IMR-90 (cell line): Measurements from ENCODE around the gene CUTC. TPM values are rescaled to one million over a fixed set of nuclear protein-coding genes. Genes with fewer than 3 reads are reported as not detected.

Experiments
- ATAC-seq: fragments of 200-7000 bp; cut with Tn5 transposase; 2 replicates; pipeline ENCODE4 v1.9.1; 2020; ENCODE audit warnings: low read depth, mild to moderate bottlenecking, moderate library complexity
- BruUV-seq: library from RNA; stranded (reverse); fragments of 400-500 nt; replicated peaks from 2 replicates; lab custom pipeline; 2021; lab: Mats Ljungman, UMichigan
- CTCF ChIA-PET: fragments of 300-600 bp; formaldehyde crosslinking; extraction: SDS; loops from one replicate; lab custom pipeline; 2021; ENCODE audit warnings: antibody characterized with exemption; lab: Yijun Ruan, JAX
- POLR2A ChIA-PET: fragments of 300-600 bp; sonication (Branson Sonifier 250); formaldehyde crosslinking; loops from one replicate; lab custom pipeline; 2022; ENCODE audit warnings: antibody characterized with exemption; ENCODE audit not compliant: unreplicated experiment; lab: Charles Lee
- DNase-seq: peaks from one replicate; pipeline ENCODE4 v3.0.0; 2013
- H2AFZ ChIP-seq: replicated peaks from 2 replicates; pipeline ENCODE3; 2013; ENCODE audit warnings: low read length, mild to moderate bottlenecking; ENCODE audit not compliant: poor library complexity
- H2AK5ac ChIP-seq: 2 replicates; pipeline ENCODE4 v1.6.1; 2013; ENCODE audit warnings: low read depth, low read length, inconsistent platforms
- H2AK9ac ChIP-seq: replicated peaks from 2 replicates; pipeline ENCODE3; 2013; ENCODE audit warnings: mild to moderate bottlenecking, low read depth, low read length, moderate library complexity; ENCODE audit not compliant: poor library complexity
- H2BK120ac ChIP-seq: 2 replicates; pipeline ENCODE4 v1.6.1; 2013; ENCODE audit warnings: low read depth, low read length, inconsistent platforms
- H2BK15ac ChIP-seq: 3 replicates; pipeline ENCODE4 v1.6.1; 2013; ENCODE audit warnings: low read depth, low read length, inconsistent platforms
- H2BK20ac ChIP-seq: 2 replicates; pipeline ENCODE4 v1.6.1; 2013; ENCODE audit warnings: low read depth, mild to moderate bottlenecking, inconsistent platforms, low read length, moderate library complexity
- H2BK5ac ChIP-seq: 2 replicates; pipeline ENCODE4 v1.6.1; 2013; ENCODE audit warnings: mild to moderate bottlenecking, low read depth, low read length, inconsistent platforms; ENCODE audit not compliant: poor library complexity, severe bottlenecking
- H3K14ac ChIP-seq: replicated peaks from 2 replicates; pipeline ENCODE4 v1.6.1; 2013; ENCODE audit warnings: low read depth, low read length, inconsistent platforms
- H3K18ac ChIP-seq: 2 replicates; pipeline ENCODE4 v1.6.1; 2013; ENCODE audit warnings: low read depth, low read length, control low read depth
- H3K23ac ChIP-seq: 2 replicates; pipeline ENCODE4 v1.6.1; 2013; ENCODE audit warnings: low read depth, low read length, inconsistent platforms
- H3K27ac ChIP-seq: 2 replicates; pipeline ENCODE4 v1.5.1; 2013; ENCODE audit warnings: mild to moderate bottlenecking, control low read depth, low read length; ENCODE audit not compliant: insufficient read depth
- H3K27me3 ChIP-seq: 2 replicates; pipeline ENCODE4 v1.6.1; 2013; ENCODE audit warnings: low read length; ENCODE audit not compliant: control insufficient read depth, insufficient read depth
- H3K36me3 ChIP-seq: 2 replicates; pipeline ENCODE4 v1.6.1; 2013; ENCODE audit warnings: low read length, mixed read lengths; ENCODE audit not compliant: control insufficient read depth, insufficient read depth
- H3K4ac ChIP-seq: 2 replicates; pipeline ENCODE4 v1.6.1; 2013; ENCODE audit warnings: low read depth, low read length, inconsistent platforms
- H3K4me1 ChIP-seq: 2 replicates; pipeline ENCODE4 v1.6.1; 2013; ENCODE audit warnings: low read length, mixed read lengths; ENCODE audit not compliant: control insufficient read depth, insufficient read depth
- H3K4me2 ChIP-seq: 2 replicates; pipeline ENCODE4 v1.6.1; 2013; ENCODE audit warnings: low read depth, mild to moderate bottlenecking, control low read depth, low read length, moderate library complexity
- H3K4me3 ChIP-seq: 2 replicates; pipeline ENCODE4 v1.5.1; 2013; ENCODE audit warnings: low read depth, mild to moderate bottlenecking, control low read depth, low read length, moderate library complexity; ENCODE audit not compliant: insufficient read depth
- H3K56ac ChIP-seq: 2 replicates; pipeline ENCODE4 v1.6.1; 2013; ENCODE audit warnings: low read length, inconsistent platforms; ENCODE audit not compliant: insufficient read depth; ENCODE audit errors: extremely low read depth
- H3K79me1 ChIP-seq, 2 experiments: 2 replicates each; pipeline ENCODE4 v1.6.1; 2013; ENCODE audit warnings: low read length in 2 of 2, inconsistent platforms in 1 of 2, low read depth in 1 of 2
- H3K9ac ChIP-seq: 2 replicates; pipeline ENCODE4 v1.6.1; 2013; ENCODE audit warnings: low read depth, low read length, control low read depth
- H3K9me1 ChIP-seq: 2 replicates; pipeline ENCODE4 v1.6.1; 2013; ENCODE audit warnings: low read length, inconsistent platforms; ENCODE audit not compliant: insufficient read depth
- H3K9me3 ChIP-seq: 2 replicates; pipeline ENCODE4 v1.6.1; 2013; ENCODE audit warnings: low read length; ENCODE audit not compliant: control insufficient read depth, insufficient read depth
- H4K20me1 ChIP-seq: 2 replicates; pipeline ENCODE4 v1.6.1; 2013; ENCODE audit warnings: low read length, inconsistent platforms; ENCODE audit not compliant: insufficient read depth
- H4K5ac ChIP-seq: 2 replicates; pipeline ENCODE4 v1.6.1; 2013; ENCODE audit warnings: mild to moderate bottlenecking, low read depth, low read length, control low read depth
- H4K8ac ChIP-seq, 2 experiments: 2 replicates each; pipeline ENCODE4 v1.6.1; 2013; ENCODE audit warnings: low read depth in 2 of 2, low read length in 2 of 2, control low read depth in 1 of 2, inconsistent platforms in 1 of 2
- H4K91ac ChIP-seq: 2 replicates; pipeline ENCODE4 v1.6.1; 2013; ENCODE audit warnings: low read depth, low read length, inconsistent platforms; ENCODE audit not compliant: insufficient read depth
- CEBPB ChIP-seq: IDR thresholded peaks from 2 replicates; pipeline ENCODE4 v1.6.1; 2012; ENCODE audit warnings: low read depth, low read length, improper control_type of control experiment
- CHD1 ChIP-seq: IDR thresholded peaks from 2 replicates; pipeline ENCODE4 v1.6.1; 2012; ENCODE audit warnings: low read depth, low read length, improper control_type of control experiment
- MAFK ChIP-seq: IDR thresholded peaks from 2 replicates; pipeline ENCODE4 v1.6.1; 2012; ENCODE audit warnings: low read depth, low read length, improper control_type of control experiment
- MXI1 ChIP-seq: IDR thresholded peaks from 2 replicates; pipeline ENCODE4 v1.6.1; 2012; ENCODE audit warnings: low read depth, mild to moderate bottlenecking, low read length, moderate library complexity, borderline replicate concordance
- NFE2L2 ChIP-seq: fragments of 150-350 bp; IDR thresholded peaks from 2 replicates; pipeline ENCODE4 v1.6.1; 2016; ENCODE audit warnings: low read depth, mild to moderate bottlenecking, low read length
- POLR2A ChIP-seq: IDR thresholded peaks from 2 replicates; pipeline ENCODE4 v1.6.1; 2012; ENCODE audit warnings: mild to moderate bottlenecking, low read depth, low read length
- RAD21 ChIP-seq: IDR thresholded peaks from 2 replicates; pipeline ENCODE4 v1.6.1; 2012; ENCODE audit warnings: low read length, improper control_type of control experiment
- RCOR1 ChIP-seq: IDR thresholded peaks from 2 replicates; pipeline ENCODE4 v1.6.1; 2012; ENCODE audit warnings: mild to moderate bottlenecking, low read length, improper control_type of control experiment; ENCODE audit not compliant: insufficient replicate concordance
- RFX5 ChIP-seq: IDR thresholded peaks from 2 replicates; pipeline ENCODE4 v1.8.0; 2012; ENCODE audit warnings: low read depth, mild to moderate bottlenecking, low read length, moderate library complexity
- WGBS, 2 experiments: methylation state at CpG; one replicate each; pipeline versions ENCODE4 v1.1.5 to v1.1.7; 2013; ENCODE audit warnings: missing lambda C conversion rate in 2 of 2; ENCODE audit not compliant: insufficient read length in 1 of 2; ENCODE audit errors: extremely low coverage in 2 of 2; 5-methylcytosine and 5-hydroxymethylcytosine counted together
- dilution Hi-C: fragments of 300-500 bp; cut with HindIII; formaldehyde crosslinking; loops from one replicate; pipeline ENCODE4 v1.14.3; 2018; ENCODE audit warnings: low sequenced_read_pairs; ENCODE audit not compliant: unreplicated experiment
- in situ Hi-C: fragments of 300-500 bp; cut with MboI; formaldehyde crosslinking; loops from 3 replicates; pipeline ENCODE4 v1.14.3; 2019; ENCODE audit warnings: low sequenced_read_pairs, inconsistent platforms, mixed read lengths
- intact Hi-C: fragments of 100-400 bp; cut with micrococcal nuclease; formaldehyde crosslinking; loops from 2 replicates; pipeline ENCODE4 v1.10.0; 2022
- polyA plus RNA-seq, 3 experiments: library from polyadenylated mRNA; depleted of rRNA; stranded (reverse); fragments of >200 nt; gene quantifications; 2 replicates each; pipeline ENCODE4 v1.2.3, GENCODE V29; 2012; ENCODE audit warnings: low replicate concordance in 1 of 3
- total RNA-seq: library from RNA; depleted of rRNA; stranded (reverse); fragments of >200 nt; gene quantifications from 2 replicates; pipeline ENCODE4 v1.2.3, GENCODE V29; 2012
- TF ChIP-seq, protein P1 (sequence below): fragments of 150-350 bp; IDR thresholded peaks from 2 replicates; pipeline ENCODE4 v1.6.1; 2017; ENCODE audit warnings: mild to moderate bottlenecking, antibody characterized with exemption, low read length, low read depth
- TF ChIP-seq, protein P2 (sequence below): fragments of 150-350 bp; IDR thresholded peaks from 2 replicates; pipeline ENCODE4 v1.6.1; 2016; ENCODE audit warnings: low read depth, mild to moderate bottlenecking, low read length, moderate library complexity, borderline replicate concordance

CUTC gene
- total and polyA plus RNA-seq, 2 of the 4 experiments (the other 2 are of a cell fraction), result 7.0 to 10.2 TPM

DNA sequence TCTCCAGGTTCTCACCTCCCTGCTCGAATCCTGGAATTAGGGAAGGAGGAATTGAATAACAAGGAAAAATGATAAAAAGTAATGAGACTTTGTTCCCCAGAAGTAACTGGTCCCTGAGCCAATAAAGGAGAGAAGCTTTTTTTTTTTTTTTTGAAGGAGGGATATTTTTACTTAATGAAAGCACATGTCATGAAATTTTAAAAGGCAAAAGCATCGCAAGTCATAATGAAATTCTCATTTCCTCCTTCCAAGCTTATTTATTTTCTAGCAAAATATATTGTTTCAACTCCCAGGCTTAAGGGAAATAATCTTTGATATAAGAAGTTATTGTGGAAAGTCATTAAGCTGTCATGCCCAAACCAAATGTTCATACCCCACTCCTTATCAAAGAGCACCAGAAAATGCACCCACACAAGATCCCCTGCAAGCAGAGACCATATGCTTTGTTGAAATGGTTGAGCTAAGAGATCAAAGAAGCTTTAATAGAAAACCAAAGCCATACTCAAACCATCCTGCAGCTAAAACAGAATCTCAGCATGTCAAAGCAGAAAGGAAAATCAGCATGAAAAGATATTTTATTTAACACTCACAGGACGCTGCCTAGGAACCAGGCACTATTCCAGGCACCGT, 33.8 kb downstream of the CUTC start:
- Histone ChIP-seq H2BK120ac (no peak overlapping the region), H3K9me3 (no peaks in the 10 kb centered on the region), H3K9ac (no peak overlapping the region), H3K56ac (no peak overlapping the region), H3K14ac (no peak overlapping the region), H3K79me1 (no peaks in the 10 kb centered on the region), H3K23ac (no peak overlapping the region), H2BK15ac (no peak overlapping the region), H3K36me3 (no peaks in the 10 kb centered on the region), H3K4me2 (no peak overlapping the region), H4K91ac (no peak overlapping the region), H2AFZ (no peak overlapping the region), H2AK9ac (no peak overlapping the region), H3K9me1 (no peaks in the 10 kb centered on the region), H4K20me1 (no peaks in the 10 kb centered on the region), H3K4me1 (peaks cover 4% of the 10 kb centered on the region; the same call in 1 of the 2 replicates), H3K4me3 (no peak overlapping the region), H4K5ac (no peak overlapping the region), H3K27ac (no peak overlapping the region), H3K4ac (no peak overlapping the region), H3K27me3 (no peaks in the 10 kb centered on the region), H4K8ac (no peak overlapping the region), H3K18ac (no peak overlapping the region), H2AK5ac (no peak overlapping the region), H2BK5ac (no peak overlapping the region), H2BK20ac (no peak overlapping the region)
- no peak for DNase-seq
- dilution Hi-C loops (no loop called here), intact Hi-C loops (no loop called here), in situ Hi-C loops (no loop called here)
- ChIA-PET CTCF (interaction anchor here (0.6 kb wide), 1 partner anchor 8 kb away, joined by 3 read pairs; no protein-coding TSS in a partner anchor), POLR2A (no interaction called here)
- TF ChIP-seq CEBPB (no peak), RFX5 (no peak), MAFK (no peak), RCOR1 (no peak), POLR2A (no peak), RAD21 (no peak), NFE2L2 (no peak), MXI1 (no peak), CHD1 (no peak)
- TF ChIP-seq, protein P1, sequence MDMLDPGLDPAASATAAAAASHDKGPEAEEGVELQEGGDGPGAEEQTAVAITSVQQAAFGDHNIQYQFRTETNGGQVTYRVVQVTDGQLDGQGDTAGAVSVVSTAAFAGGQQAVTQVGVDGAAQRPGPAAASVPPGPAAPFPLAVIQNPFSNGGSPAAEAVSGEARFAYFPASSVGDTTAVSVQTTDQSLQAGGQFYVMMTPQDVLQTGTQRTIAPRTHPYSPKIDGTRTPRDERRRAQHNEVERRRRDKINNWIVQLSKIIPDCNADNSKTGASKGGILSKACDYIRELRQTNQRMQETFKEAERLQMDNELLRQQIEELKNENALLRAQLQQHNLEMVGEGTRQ, result no peak
- TF ChIP-seq, protein P2, sequence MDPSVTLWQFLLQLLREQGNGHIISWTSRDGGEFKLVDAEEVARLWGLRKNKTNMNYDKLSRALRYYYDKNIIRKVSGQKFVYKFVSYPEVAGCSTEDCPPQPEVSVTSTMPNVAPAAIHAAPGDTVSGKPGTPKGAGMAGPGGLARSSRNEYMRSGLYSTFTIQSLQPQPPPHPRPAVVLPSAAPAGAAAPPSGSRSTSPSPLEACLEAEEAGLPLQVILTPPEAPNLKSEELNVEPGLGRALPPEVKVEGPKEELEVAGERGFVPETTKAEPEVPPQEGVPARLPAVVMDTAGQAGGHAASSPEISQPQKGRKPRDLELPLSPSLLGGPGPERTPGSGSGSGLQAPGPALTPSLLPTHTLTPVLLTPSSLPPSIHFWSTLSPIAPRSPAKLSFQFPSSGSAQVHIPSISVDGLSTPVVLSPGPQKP, result no peak
- no peak for ATAC-seq
- BruUV-seq, result no TSS peak
- WGBS, 2 experiments, result no CpG with 5 or more reads among the region's 4 CpGs
